ENCODE results near the gene MCHR1.
"Not testable (repeated sequence)": the region's sequence is repeated elsewhere in the genome, so short reads cannot be mapped to it uniquely, and the experiment has no call there.

Gene MCHR1

GRCh38 chr22:40687706-40688105, 8.4 kb downstream of the MCHR1 start:
- no peak for DNase-seq (ENCODE audit: low read depth in 2 of 3, low spot score in 2 of 3)

DNA sequence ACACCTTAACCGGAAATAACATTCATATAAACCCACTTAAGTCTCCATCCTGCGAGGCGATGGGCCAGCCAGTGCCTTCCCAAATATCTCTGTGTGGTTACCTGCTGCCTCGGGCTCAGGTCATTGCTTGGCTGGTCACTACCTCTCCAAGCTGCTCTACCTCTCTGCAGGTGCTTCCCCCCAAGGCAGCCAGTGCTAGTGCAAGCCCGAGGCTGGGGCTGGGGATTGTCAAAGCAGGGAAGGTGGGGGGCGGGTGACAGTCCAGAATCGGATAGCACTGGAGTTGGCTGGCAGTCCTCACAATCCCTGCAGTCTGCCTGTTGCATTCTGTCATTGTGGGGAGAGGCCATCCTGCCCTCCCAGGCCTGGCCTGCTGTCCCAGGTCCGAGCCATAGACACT, 11.1 kb downstream of the MCHR1 start:
- DNase-seq (ENCODE audit: low read depth in 2 of 3, low spot score in 2 of 3): no peak

GRCh38 chr22:40691532-40691931, 12.2 kb downstream of the MCHR1 start:
- DNase-seq (ENCODE audit: low read depth in 2 of 3, low spot score in 2 of 3): no peak

DNA sequence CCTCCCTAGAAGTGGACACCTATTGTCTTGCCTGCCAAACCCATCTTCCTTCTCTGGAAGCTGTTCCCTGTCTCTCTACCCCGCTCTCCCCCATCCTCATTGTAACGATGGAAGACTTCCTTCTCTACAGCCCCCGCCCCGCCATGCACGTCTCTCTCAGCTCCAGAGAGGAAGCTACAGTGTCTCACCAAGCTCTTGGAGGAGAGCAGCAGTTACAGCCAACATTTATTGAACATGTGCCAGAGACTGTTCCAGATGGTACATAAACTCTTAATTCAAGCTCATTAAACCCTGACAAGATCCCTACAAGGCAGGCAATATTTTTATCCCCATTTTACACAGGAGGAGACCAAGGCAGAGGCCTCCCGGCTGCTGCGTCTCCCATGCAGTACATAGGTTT, 15.1 kb downstream of the MCHR1 start:
- DNase-seq (ENCODE audit: low read depth in 2 of 3, low spot score in 2 of 3): no peak

GRCh38 chr22:40701274-40701673, 22.0 kb downstream of the MCHR1 start:
- DNase-seq (ENCODE audit: low read depth in 2 of 3, low spot score in 2 of 3): no peak

GRCh38 chr22:40703174-40703573, 23.9 kb downstream of the MCHR1 start:
- no peak for DNase-seq (ENCODE audit: low read depth in 2 of 3, low spot score in 2 of 3)

DNA sequence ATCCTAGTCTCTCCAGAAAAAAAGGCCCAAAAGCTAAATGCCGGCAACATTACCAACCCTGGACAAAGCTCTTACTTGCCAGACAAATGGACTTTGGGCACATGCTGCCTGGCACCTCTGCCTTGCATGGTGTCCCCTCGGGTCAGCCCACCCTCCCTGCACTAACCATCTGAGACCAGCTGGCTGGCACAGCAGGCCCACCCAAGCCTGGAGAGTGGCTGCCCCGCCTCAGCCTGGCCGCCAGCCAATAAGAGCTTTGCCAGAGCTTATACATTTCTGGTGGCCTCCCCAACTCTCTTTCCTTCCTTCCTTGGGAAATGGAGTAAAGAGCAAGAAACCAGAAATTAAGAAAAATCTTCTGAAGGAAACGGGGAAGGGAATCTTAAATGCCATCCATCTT, 24.5 kb downstream of the MCHR1 start:
- DNase-seq (ENCODE audit: low read depth in 2 of 3, low spot score in 2 of 3): no peak

DNA sequence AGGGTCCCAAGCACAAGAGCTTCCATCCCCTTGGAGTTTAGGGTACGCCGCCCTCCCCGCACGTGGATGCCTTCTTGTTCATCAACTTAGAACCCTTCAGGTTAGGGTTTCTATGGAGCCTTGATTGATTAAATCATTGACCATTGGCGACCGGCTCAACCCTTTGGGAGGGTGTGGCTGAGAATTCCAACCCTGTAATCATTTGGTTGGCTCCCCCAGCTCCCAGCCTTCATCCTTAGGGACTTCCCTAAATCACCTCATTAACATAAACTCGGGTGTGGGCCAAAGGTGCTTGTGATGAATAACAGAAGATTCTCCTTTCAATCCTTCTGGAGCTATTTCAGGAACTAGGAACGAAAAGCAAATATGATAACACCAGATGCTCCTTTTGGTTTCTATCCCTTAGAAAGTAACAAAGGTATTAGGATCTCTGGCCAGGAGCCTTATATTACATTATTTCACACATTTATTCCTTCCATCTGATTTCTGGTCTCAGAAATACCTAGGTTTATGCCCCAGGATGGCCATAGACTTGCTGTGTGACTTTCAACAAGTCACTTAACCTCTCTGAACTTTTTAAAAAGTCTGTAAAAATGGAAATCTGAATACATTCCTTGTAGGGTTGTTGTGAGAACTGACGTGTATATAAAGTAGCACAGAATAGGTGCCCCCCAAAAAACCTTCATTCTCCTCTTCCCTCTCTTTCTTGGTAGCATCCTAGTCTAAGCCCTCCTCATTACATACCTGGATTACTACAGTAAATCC, 26.8 kb downstream of the MCHR1 start:
- no peak for DNase-seq (ENCODE audit: low read depth in 2 of 3, low spot score in 2 of 3)

- no peak for DNase-seq (ENCODE audit: low read depth in 2 of 3, low spot score in 2 of 3)
These were observed 27.9 kb downstream of the MCHR1 start for GRCh38 chr22:40707154-40707553.

GRCh38 chr22:40708177-40708576, 28.9 kb downstream of the MCHR1 start:
- DNase-seq (ENCODE audit: low read depth in 2 of 3, low spot score in 2 of 3): no peak

- no peak for DNase-seq (ENCODE audit: low read depth in 2 of 3, low spot score in 2 of 3)
These were observed 30.6 kb downstream of the MCHR1 start for GRCh38 chr22:40709752-40710413.

DNA sequence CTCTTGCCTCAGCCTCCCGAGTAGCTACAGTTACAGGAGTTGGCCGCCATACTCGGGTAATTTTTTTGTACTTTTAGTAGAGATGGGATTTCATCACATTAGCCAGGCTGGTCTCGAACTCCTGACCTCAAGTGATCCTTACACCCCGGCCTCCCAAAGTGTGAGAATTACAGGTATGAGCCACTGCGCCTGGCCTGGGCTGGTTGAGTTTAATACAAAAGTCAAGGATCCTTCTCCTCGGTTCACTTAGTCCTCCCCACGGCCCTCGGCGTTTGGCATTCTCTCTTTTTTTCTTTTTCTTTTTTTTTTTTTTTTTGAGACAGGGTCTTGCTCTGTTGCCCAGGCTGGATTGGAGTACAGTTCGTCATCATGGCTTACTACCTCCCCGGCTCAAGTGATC, 33.0 kb downstream of the MCHR1 start:
- no peak for DNase-seq (ENCODE audit: low read depth in 2 of 3, low spot score in 2 of 3)

DNA sequence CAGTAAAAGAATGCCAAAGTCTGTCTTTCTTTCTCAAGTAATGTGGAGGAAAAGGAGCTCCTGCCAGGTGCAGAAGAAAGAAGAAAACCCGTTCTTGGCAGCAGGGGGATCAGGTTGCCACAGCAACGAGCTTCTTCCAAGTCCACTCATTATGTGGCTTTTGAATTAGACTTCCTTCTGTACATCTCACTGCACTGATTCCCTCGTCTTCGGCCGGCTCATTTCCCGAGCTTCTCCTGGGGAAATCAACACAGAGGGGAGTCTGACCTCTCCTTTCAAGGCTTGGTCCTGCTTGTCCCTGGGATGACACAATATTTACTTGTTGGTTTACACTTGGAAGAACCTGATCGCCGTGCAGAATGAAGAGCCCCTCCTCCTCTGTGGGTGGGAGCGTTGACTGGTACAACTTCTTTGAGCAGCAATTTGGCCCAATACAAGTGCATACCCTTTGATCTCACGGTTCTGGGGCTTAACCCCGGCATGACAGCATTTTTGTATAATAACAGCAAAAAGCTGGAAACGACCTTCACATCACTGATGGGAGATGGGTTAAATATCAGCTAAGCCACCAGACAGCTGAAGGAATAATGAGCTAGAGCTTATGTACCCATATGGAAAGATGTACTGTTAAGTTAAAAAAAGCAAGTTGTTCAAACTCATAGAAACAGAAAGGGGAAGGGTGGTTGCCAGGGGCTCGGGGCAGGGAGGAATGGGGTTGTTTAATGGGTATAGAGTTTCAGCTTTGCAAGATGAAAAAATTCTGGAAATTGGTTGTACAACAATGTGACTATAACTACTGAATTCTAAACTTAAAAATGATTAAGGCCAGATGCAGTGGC, 35.4 kb downstream of the MCHR1 start:
- no peak for DNase-seq (ENCODE audit: low read depth in 2 of 3, low spot score in 2 of 3)

- no peak for DNase-seq (ENCODE audit: low read depth in 2 of 3, low spot score in 2 of 3)
These were observed 36.8 kb downstream of the MCHR1 start for GRCh38 chr22:40716116-40716515.

DNA sequence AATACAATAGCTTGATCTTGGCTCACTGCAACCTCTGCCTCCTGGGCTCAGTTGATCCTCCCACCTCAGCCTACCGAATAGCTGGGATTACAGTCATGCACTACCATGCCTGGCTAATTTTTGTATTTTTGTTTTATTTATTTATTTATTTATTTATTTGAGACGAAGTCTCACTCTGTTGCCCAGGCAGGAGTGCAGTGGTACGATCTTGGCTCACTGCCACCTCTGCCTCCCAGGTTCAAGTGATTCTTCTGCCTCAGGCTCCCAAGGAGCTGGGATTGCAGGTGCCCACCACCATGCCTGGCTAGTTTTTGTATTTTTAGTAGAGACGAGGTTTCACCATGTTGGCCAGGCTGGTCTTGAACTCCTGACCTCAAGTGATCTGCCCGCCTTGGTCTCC, 38.4 kb downstream of the MCHR1 start:
- not testable (repeated sequence) for DNase-seq (ENCODE audit: low read depth in 2 of 3, low spot score in 2 of 3)

GRCh38 chr22:40718250-40719204, 39.2 kb downstream of the MCHR1 start:
- DNase-seq (ENCODE audit: low read depth in 2 of 3, low spot score in 2 of 3): no peak

DNA sequence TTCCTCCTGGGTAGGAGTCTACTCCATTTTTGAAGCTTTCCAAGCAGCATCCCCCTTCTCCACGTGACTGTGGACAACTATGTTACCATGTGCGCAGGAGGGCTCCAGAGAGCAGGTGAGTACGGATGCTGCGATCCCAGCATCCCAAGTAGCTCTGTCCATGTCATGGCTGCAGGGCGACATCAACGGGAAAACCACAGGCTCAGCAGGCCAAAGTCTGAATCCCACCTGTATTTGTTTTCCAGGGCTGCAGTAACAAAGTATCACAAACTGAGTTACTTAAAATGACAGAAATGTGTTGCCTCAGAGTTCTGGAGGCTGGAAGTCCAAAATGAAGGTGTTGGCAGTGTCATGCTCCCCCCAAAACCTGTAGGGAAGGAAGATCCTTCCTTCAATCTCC, 40.3 kb downstream of the MCHR1 start:
- no peak for DNase-seq (ENCODE audit: low read depth in 2 of 3, low spot score in 2 of 3)

GRCh38 chr22:40720156-40720537, 40.9 kb downstream of the MCHR1 start:
- not testable (repeated sequence) for DNase-seq (ENCODE audit: low read depth in 2 of 3, low spot score in 2 of 3)

DNA sequence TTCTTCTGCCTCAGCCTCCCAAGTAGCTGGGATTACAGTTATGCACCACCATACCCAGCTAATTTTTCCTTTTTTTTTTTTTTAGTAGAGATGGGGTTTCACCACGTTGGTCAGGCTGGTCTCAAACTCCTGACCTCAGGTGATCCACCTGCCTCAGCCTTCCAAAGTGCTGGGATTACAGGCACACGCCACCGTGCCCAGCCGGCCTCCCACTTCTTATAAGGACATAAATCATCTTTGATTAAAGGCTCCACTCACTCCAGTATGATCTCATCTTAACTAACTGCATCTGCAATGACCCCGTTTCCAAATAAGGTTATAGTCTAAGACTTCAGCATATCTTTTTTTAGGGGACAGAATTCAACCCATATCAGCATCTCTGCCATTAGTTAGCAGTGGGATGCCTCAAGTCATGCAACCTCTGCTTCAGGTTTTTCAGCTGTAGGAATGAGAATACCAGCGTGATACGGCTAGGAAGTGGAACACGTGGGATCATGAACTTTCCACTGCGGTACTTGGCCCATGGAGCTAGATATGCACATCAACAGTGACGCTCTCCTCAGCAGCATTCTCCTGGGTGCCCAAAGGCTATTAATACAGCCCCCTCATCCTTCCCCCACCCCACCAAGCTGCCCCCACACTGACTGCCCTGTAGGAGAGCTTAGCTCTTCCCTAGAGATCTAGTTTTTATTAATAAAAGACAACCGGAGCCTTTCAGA, 41.4 kb downstream of the MCHR1 start:
- no peak for DNase-seq (ENCODE audit: low read depth in 2 of 3, low spot score in 2 of 3)

GRCh38 chr22:40721266-40721665, 42.0 kb downstream of the MCHR1 start:
- no peak for DNase-seq (ENCODE audit: low read depth in 2 of 3, low spot score in 2 of 3)

All from activated CD8-positive, alpha-beta memory T cell treated with anti-CD3 and anti-CD28 coated beads for 48 hours (primary cell).